Measurements from ENCODE around the gene CEPT1. TPM values are rescaled to one million over a fixed set of nuclear protein-coding genes. Genes with fewer than 3 reads are reported as not detected.

CEPT1 gene
- total RNA-seq, 6 donors from 2014 or later, result 27.2 to 71.7 (median 35.3) TPM

- Histone ChIP-seq H3K36me3 (peaks cover 0 to 33% (median 17%) of the 10 kb centered on the region in 4 donors), H3K27ac (peak overlapping the region in 1 of 4 donors; percentile 24), H3K9me3 (no peaks in the 10 kb centered on the region), H3K4me1 (peaks cover 43 to 87% (median 71%) of the 10 kb centered on the region in 4 donors), H3K27me3 (no peaks in the 10 kb centered on the region), H3K4me3 (no peak overlapping the region)
- TF ChIP-seq CTCF (IDR thresholded peaks at IDR 0.05) (no peak), EP300 (IDR thresholded peaks at IDR 0.05) (no peak), POLR2AphosphoS5 (IDR thresholded peaks at IDR 0.05) (no peak), POLR2A (IDR thresholded peaks at IDR 0.05) (no peak)
- ATAC-seq (ENCODE audit: low FRiP score in 2 of 2) (no peak), DNase-seq (no peak)
- WGBS, 2 donors, result 80 to 85% methylated on average over 2 of the region's 2 CpGs
Observed at GRCh38 chr1:111196213-111196612, 56.2 kb downstream of the CEPT1 start.

DNA sequence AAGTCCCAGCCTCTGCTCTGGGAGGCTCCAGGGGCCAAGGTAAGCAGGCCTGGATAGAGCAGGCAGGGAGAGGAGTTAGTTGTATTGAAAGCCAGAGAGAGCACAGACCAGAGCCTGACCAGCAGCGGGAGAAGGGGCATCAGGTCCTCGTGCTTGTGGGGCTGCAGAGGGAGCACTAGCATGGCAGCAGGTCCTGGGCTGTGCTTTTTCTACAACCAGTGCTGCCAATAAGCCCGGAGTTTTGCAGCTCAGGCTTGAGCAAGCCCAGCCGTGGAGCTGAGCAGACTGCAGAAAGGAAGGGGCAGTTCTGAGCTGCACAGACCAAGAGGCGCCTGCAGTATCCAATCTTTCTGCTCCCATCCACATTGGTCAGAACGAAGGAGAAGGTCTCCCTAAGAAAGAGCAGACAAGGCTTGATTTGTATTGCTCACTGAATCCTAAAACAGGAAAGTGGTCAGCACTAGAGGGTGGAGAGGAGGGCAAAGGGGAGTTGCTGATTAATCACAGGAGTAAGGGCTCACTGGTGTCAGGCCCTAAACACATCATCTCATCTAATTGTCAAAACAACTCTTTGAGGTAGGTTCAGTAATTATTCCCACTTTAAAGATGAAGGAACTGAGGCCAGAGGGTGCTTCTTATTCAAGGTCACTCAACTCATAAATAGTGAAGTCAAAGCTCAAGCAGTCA lies 57.7 kb downstream of the CEPT1 start:
- Histone ChIP-seq H3K4me3 (peak overlapping the region in 3 of 4 donors; percentile 27 to 46 (median 43)), H3K4me1 (peaks cover 44 to 87% (median 71%) of the 10 kb centered on the region in 4 donors), H3K27ac (peak overlapping the region in 2 of 4 donors; percentile 82 to 91), H3K9me3 (no peaks in the 10 kb centered on the region), H3K27me3 (no peaks in the 10 kb centered on the region), H3K36me3 (peaks cover 0 to 29% (median 15%) of the 10 kb centered on the region in 4 donors)
- DNase-seq (no peak), ATAC-seq (ENCODE audit: low FRiP score in 2 of 2) (no peak)
- WGBS, 2 donors, result 58 to 72% methylated on average over 5 of the region's 6 CpGs
- TF ChIP-seq EP300 (IDR thresholded peaks at IDR 0.05) (no peak), POLR2AphosphoS5 (IDR thresholded peaks at IDR 0.05) (no peak), CTCF (IDR thresholded peaks at IDR 0.05) (peak in 2 of 6 experiments; percentile 17 to 40)

DNA sequence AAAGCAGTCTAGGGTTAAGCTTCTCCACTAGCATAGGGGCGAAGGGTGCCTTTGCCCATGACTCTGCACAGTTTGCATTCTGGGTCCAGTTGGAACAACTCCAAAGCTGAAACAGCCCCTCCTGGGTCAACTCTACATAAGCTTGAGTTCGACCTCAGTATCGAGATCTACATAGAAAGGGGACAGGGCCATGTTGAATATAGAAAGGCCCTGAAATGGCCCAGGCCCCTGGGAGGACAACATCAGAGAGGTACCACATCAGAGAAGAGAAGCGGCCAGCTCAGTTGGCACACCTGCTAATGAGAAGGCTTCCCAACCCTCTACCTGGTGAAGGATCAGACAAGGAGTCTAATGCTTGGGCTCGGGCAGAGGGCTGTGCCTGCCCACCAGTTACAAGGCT lies 58.8 kb downstream of the CEPT1 start:
- 84 to 86% methylated on average over 5 of the region's 5 CpGs for WGBS, 2 donors
- no peaks in the 10 kb centered on the region for H3K27me3 ChIP-seq
- DNase-seq, result no peak
- peak overlapping the region in 3 of 4 donors; percentile 27 to 46 (median 43) for H3K4me3 ChIP-seq
- H3K36me3 ChIP-seq, result peaks cover 0 to 29% (median 15%) of the 10 kb centered on the region in 4 donors
- peaks cover 39 to 87% (median 69%) of the 10 kb centered on the region in 4 donors for H3K4me1 ChIP-seq
- peak overlapping the region; percentile 59 to 93 (median 86) for H3K27ac ChIP-seq
- no peak for TF ChIP-seq POLR2AphosphoS5 (IDR thresholded peaks at IDR 0.05)
- no peak for TF ChIP-seq EP300 (IDR thresholded peaks at IDR 0.05)
- no peak for TF ChIP-seq POLR2A (IDR thresholded peaks at IDR 0.05)
- no peak for TF ChIP-seq CTCF (IDR thresholded peaks at IDR 0.05)
- no peak for ATAC-seq (ENCODE audit: low FRiP score in 2 of 2)
- H3K9me3 ChIP-seq, result no peaks in the 10 kb centered on the region

- peaks cover 34 to 84% (median 66%) of the 10 kb centered on the region in 4 donors for H3K4me1 ChIP-seq
- no peak for TF ChIP-seq CTCF (IDR thresholded peaks at IDR 0.05)
- no peak for TF ChIP-seq POLR2AphosphoS5 (IDR thresholded peaks at IDR 0.05)
- TF ChIP-seq POLR2A (IDR thresholded peaks at IDR 0.05), result no peak
- TF ChIP-seq EP300 (IDR thresholded peaks at IDR 0.05), result no peak
- WGBS, 2 donors, result 79 to 87% methylated on average over 3 of the region's 3 CpGs
Observed at GRCh38 chr1:111199329-111199728, 59.3 kb downstream of the CEPT1 start.

More at GRCh38 chr1:111199329-111199728, 59.3 kb downstream of the CEPT1 start:
- no peak for DNase-seq
- peaks cover 0 to 29% (median 14%) of the 10 kb centered on the region in 4 donors for H3K36me3 ChIP-seq
- peak overlapping the region in 3 of 4 donors; percentile 27 to 46 (median 43) for H3K4me3 ChIP-seq
- no peak for ATAC-seq (ENCODE audit: low FRiP score in 2 of 2)
- no peaks in the 10 kb centered on the region for H3K27me3 ChIP-seq
- peak overlapping the region; percentile 59 to 93 (median 86) for H3K27ac ChIP-seq
- H3K9me3 ChIP-seq, result no peaks in the 10 kb centered on the region
